ENCODE measurements around the gene OCIAD2. TPM values are rescaled to one million over a fixed set of nuclear protein-coding genes. Genes with fewer than 3 reads are reported as not detected.
"Not testable (repeated sequence)": the region's sequence is repeated elsewhere in the genome, so short reads cannot be mapped to it uniquely, and the experiment has no call there.

Gene OCIAD2
- total RNA-seq, 1 donor from 2014 or later, result 10.4 TPM

DNA sequence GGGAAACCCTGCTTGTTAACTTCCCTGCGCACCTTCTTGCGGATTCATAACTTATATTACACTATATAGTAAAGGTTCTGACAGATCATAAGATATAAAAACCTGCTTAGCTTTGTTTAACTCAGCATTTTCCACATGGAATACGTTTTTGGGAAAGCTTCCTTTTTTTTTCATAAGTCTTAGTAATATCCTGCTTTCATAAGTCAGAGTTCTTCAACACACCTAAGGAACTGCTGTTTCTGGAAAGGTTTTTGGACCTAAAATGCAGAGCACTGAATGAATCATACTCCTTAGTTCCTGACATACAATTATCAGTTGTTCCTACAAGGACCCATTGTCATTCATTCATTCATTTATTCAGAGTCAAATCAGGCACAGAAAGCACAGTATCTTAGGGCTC lies 32.3 kb upstream of the OCIAD2 start:
- no peak overlapping the region for H3K27ac ChIP-seq (ENCODE audit: low read depth, low read length)
- H3K9me3 ChIP-seq (ENCODE audit: control insufficient read depth in 3 of 3, low read length in 3 of 3), result no peaks in the 10 kb centered on the region
- H3K4me3 ChIP-seq (ENCODE audit: low read length in 3 of 3), result no peak overlapping the region
- H3K27me3 ChIP-seq (ENCODE audit: control insufficient read depth in 3 of 3, insufficient read depth in 3 of 3, low read length in 3 of 3), result no peaks in the 10 kb centered on the region
- H3K9ac ChIP-seq (ENCODE audit: low read depth in 1 of 3, low read length in 3 of 3), result no peak overlapping the region
- H3K4me1 ChIP-seq (ENCODE audit: control insufficient read depth in 3 of 3, insufficient read depth in 3 of 3, low read length in 3 of 3), result no peaks in the 10 kb centered on the region
- H3K36me3 ChIP-seq (ENCODE audit: control insufficient read depth in 3 of 3, insufficient read depth in 3 of 3, low read length in 3 of 3), result no peaks in the 10 kb centered on the region

DNA sequence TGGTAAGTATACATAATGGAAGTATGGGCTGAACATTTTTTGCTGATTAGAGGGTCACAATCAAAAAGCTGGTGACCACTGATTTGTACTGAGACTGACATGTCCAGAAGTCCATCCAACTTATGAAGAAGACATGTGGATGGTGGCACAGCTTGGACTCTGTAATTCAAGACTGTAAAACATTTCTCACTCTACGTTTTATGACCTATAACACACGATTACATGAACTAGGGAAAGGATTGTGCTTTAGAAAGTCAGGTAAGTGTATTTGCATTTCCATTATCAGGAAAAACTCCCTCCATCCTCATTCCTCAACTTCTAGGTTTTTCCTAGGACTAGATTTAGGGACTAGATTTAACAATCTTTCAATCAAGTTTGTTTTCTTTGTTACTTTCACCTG lies 30.5 kb upstream of the OCIAD2 start:
- H3K4me1 ChIP-seq (ENCODE audit: control insufficient read depth in 3 of 3, insufficient read depth in 3 of 3, low read length in 3 of 3), result no peaks in the 10 kb centered on the region
- H3K9me3 ChIP-seq (ENCODE audit: control insufficient read depth in 3 of 3, low read length in 3 of 3), result no peaks in the 10 kb centered on the region
- H3K4me3 ChIP-seq (ENCODE audit: low read length in 3 of 3), result no peak overlapping the region
- H3K9ac ChIP-seq (ENCODE audit: low read depth in 1 of 3, low read length in 3 of 3), result no peak overlapping the region
- no peak overlapping the region for H3K27ac ChIP-seq (ENCODE audit: low read depth, low read length)
- H3K36me3 ChIP-seq (ENCODE audit: control insufficient read depth in 3 of 3, insufficient read depth in 3 of 3, low read length in 3 of 3), result no peaks in the 10 kb centered on the region
- H3K27me3 ChIP-seq (ENCODE audit: control insufficient read depth in 3 of 3, insufficient read depth in 3 of 3, low read length in 3 of 3), result no peaks in the 10 kb centered on the region

DNA sequence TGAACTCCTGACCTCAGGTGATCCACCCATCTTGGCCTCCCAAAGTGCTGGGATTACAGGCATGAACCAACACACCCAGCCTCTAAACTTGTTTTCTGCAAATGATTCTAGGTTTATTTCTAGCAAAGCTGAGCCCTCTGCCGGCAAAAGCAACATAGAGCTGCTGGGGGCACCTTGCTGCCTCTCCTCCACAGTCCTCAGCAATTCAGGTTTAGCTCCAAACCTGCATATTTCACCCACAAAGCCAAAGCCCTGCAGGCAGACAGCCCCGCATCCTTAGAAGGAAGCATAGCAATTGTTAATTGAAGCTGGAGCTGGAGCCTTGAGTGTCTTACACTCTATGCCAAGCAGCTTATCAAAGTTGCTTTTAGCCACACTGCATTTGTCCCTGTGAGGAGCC lies 24.9 kb upstream of the OCIAD2 start:
- H3K4me3 ChIP-seq (ENCODE audit: low read length in 3 of 3), result no peak overlapping the region
- H3K27ac ChIP-seq (ENCODE audit: low read depth, low read length), result no peak overlapping the region
- H3K27me3 ChIP-seq (ENCODE audit: control insufficient read depth in 3 of 3, insufficient read depth in 3 of 3, low read length in 3 of 3), result no peaks in the 10 kb centered on the region
- no peak overlapping the region for H3K9ac ChIP-seq (ENCODE audit: low read depth in 1 of 3, low read length in 3 of 3)
- H3K9me3 ChIP-seq (ENCODE audit: control insufficient read depth in 3 of 3, low read length in 3 of 3), result no peaks in the 10 kb centered on the region
- H3K36me3 ChIP-seq (ENCODE audit: control insufficient read depth in 3 of 3, insufficient read depth in 3 of 3, low read length in 3 of 3), result no peaks in the 10 kb centered on the region
- no peaks in the 10 kb centered on the region for H3K4me1 ChIP-seq (ENCODE audit: control insufficient read depth in 3 of 3, insufficient read depth in 3 of 3, low read length in 3 of 3)

DNA sequence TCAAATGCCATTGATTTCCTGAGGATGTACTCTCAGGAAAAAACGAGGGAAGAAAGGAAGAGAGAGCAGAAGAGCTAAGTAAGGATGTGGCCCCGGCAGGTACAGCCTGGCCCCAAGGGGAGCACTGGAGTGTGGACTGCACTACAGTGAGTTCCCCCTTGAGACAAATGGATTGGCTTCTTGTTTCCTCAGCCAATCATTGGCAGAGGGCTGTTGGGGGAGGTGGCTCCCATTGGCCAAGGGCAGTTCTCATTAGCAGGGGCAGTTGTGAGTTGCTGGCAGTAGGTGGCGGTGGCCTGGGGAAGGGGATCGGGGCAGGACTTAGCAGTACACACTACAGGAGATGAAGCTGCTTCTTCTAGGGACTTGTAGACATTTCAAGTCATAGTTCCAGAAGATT lies 24.1 kb upstream of the OCIAD2 start:
- Histone ChIP-seq H3K4me1 (ENCODE audit: control insufficient read depth in 3 of 3, insufficient read depth in 3 of 3, low read length in 3 of 3) (no peaks in the 10 kb centered on the region), H3K9me3 (ENCODE audit: control insufficient read depth in 3 of 3, low read length in 3 of 3) (no peaks in the 10 kb centered on the region), H3K27ac (ENCODE audit: low read depth, low read length) (no peak overlapping the region), H3K27me3 (ENCODE audit: control insufficient read depth in 3 of 3, insufficient read depth in 3 of 3, low read length in 3 of 3) (no peaks in the 10 kb centered on the region), H3K9ac (ENCODE audit: low read depth in 1 of 3, low read length in 3 of 3) (no peak overlapping the region), H3K36me3 (ENCODE audit: control insufficient read depth in 3 of 3, insufficient read depth in 3 of 3, low read length in 3 of 3) (no peaks in the 10 kb centered on the region), H3K4me3 (ENCODE audit: low read length in 3 of 3) (no peak overlapping the region)

DNA sequence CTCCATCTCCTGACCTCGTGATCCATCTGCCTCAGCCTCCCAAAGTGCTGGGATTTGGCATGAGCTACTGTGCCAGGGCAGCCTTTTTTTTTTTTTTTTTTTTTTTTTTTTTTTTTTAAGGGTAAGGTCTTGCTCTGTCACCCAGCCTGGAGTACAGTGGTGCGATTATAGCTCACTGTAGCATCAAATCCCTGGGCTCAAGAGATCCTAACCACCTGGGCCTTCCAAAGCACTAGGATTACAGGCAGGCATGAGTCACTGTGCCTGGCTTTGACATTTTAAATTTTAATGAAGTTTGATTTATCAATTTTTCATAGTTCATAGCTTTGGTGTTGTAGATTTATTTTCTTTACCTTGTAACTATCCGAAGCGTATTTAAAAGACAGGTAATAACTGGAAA lies 17.8 kb upstream of the OCIAD2 start:
- no peaks in the 10 kb centered on the region for H3K4me1 ChIP-seq (ENCODE audit: control insufficient read depth in 3 of 3, insufficient read depth in 3 of 3, low read length in 3 of 3)
- no peak overlapping the region for H3K27ac ChIP-seq (ENCODE audit: low read depth, low read length)
- H3K9ac ChIP-seq (ENCODE audit: low read depth in 1 of 3, low read length in 3 of 3), result no peak overlapping the region
- no peak overlapping the region for H3K4me3 ChIP-seq (ENCODE audit: low read length in 3 of 3)
- no peaks in the 10 kb centered on the region for H3K27me3 ChIP-seq (ENCODE audit: control insufficient read depth in 3 of 3, insufficient read depth in 3 of 3, low read length in 3 of 3)
- no peaks in the 10 kb centered on the region for H3K36me3 ChIP-seq (ENCODE audit: control insufficient read depth in 3 of 3, insufficient read depth in 3 of 3, low read length in 3 of 3)
- no peaks in the 10 kb centered on the region for H3K9me3 ChIP-seq (ENCODE audit: control insufficient read depth in 3 of 3, low read length in 3 of 3)

DNA sequence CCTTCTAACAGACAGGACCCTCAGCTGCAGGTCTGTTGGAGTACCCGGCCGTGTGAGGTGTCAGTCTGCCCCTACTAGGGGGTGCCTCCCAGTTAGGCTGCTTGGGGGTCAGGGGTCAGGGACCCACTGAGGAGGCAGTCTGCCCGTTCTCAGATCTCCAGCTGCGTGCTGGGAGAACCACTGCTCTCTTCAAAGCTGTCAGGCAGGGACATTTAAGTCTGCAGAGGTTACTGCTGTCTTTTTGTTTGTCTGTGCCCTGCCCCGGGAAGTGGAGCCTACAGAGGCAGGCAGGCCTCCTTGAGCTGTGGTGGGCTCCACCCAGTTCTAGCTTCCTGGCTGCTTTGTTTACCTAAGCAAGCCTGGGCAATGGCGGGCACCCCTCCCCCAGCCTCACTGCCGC lies 16.5 kb upstream of the OCIAD2 start:
- H3K4me1 ChIP-seq (ENCODE audit: control insufficient read depth in 3 of 3, insufficient read depth in 3 of 3, low read length in 3 of 3); H3K4me3 ChIP-seq (ENCODE audit: low read length in 3 of 3); H3K9me3 ChIP-seq (ENCODE audit: control insufficient read depth in 3 of 3, low read length in 3 of 3); H3K9ac ChIP-seq (ENCODE audit: low read depth in 1 of 3, low read length in 3 of 3); H3K27me3 ChIP-seq (ENCODE audit: control insufficient read depth in 3 of 3, insufficient read depth in 3 of 3, low read length in 3 of 3); H3K27ac ChIP-seq (ENCODE audit: low read depth, low read length); H3K36me3 ChIP-seq (ENCODE audit: control insufficient read depth in 3 of 3, insufficient read depth in 3 of 3, low read length in 3 of 3): not testable (repeated sequence)

DNA sequence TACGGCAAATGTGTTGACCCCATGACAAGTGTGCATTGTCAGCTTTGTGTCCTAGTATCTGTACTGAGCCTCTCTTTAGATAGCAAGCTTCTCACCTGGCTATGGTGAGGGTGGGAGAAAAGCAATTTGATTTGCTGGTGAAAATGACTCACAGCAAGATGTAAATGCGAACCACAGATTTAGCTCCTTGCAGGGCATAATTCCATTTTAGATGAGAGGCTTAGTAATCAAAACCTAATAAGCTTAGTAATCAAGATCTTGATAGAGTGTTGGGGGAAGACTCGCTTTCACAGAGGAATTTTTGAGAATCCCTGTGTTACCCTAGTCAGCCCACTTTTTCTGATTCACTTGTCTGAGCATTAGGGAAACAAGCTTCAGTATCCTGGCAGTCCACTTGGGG lies 7.7 kb upstream of the OCIAD2 start:
- Histone ChIP-seq H3K4me1 (ENCODE audit: control insufficient read depth in 3 of 3, insufficient read depth in 3 of 3, low read length in 3 of 3) (no peaks in the 10 kb centered on the region), H3K4me3 (ENCODE audit: low read length in 3 of 3) (no peak overlapping the region), H3K27me3 (ENCODE audit: control insufficient read depth in 3 of 3, insufficient read depth in 3 of 3, low read length in 3 of 3) (no peaks in the 10 kb centered on the region), H3K36me3 (ENCODE audit: control insufficient read depth in 3 of 3, insufficient read depth in 3 of 3, low read length in 3 of 3) (no peaks in the 10 kb centered on the region), H3K9ac (ENCODE audit: low read depth in 1 of 3, low read length in 3 of 3) (no peak overlapping the region), H3K27ac (ENCODE audit: low read depth, low read length) (no peak overlapping the region), H3K9me3 (ENCODE audit: control insufficient read depth in 3 of 3, low read length in 3 of 3) (no peaks in the 10 kb centered on the region)

DNA sequence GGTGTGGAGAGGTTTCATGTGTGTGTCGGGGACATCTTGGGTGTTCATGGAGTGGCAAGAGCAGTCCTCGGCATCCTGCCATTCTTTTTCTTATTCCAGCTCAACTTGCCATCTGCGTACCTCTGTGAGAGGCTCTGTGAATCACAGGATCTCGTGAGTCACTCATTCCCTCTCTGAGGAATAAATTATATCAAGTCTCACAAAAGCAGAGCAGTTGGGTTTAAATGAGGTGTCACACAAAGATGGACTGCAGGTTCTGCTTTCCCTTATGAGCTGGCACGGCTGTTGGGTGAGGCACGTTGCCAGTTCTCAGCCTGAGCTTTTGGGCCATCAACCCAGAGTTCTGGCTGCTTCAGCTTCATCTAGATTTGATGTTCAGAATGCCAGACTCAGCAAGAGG lies 6.8 kb upstream of the OCIAD2 start:
- H3K4me1 ChIP-seq (ENCODE audit: control insufficient read depth in 3 of 3, insufficient read depth in 3 of 3, low read length in 3 of 3), result no peaks in the 10 kb centered on the region
- H3K36me3 ChIP-seq (ENCODE audit: control insufficient read depth in 3 of 3, insufficient read depth in 3 of 3, low read length in 3 of 3), result no peaks in the 10 kb centered on the region
- no peak overlapping the region for H3K4me3 ChIP-seq (ENCODE audit: low read length in 3 of 3)
- H3K9ac ChIP-seq (ENCODE audit: low read depth in 1 of 3, low read length in 3 of 3), result no peak overlapping the region
- H3K27me3 ChIP-seq (ENCODE audit: control insufficient read depth in 3 of 3, insufficient read depth in 3 of 3, low read length in 3 of 3), result no peaks in the 10 kb centered on the region
- H3K9me3 ChIP-seq (ENCODE audit: control insufficient read depth in 3 of 3, low read length in 3 of 3), result no peaks in the 10 kb centered on the region
- H3K27ac ChIP-seq (ENCODE audit: low read depth, low read length), result no peak overlapping the region

DNA sequence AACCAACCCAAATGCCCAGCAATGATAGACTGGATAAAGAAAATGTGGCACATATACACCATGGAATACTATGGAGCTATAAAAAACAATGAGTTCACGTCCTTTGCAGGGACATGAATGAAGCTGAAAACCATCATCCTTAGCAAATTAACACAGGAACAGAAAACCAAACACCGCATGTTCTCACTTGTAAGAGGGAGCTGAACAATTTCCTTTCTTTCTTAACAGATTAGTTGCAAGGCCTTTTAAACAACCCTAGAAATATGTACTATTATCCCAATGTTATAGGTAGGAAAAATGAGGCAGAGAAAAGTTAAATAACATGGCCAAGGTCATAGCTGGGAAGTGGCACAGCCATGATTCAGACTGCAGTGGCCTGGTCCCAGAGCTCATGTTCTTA lies 5.8 kb upstream of the OCIAD2 start:
- Histone ChIP-seq H3K9me3 (ENCODE audit: control insufficient read depth in 3 of 3, low read length in 3 of 3) (no peaks in the 10 kb centered on the region), H3K9ac (ENCODE audit: low read depth in 1 of 3, low read length in 3 of 3) (no peak overlapping the region), H3K4me3 (ENCODE audit: low read length in 3 of 3) (no peak overlapping the region), H3K4me1 (ENCODE audit: control insufficient read depth in 3 of 3, insufficient read depth in 3 of 3, low read length in 3 of 3) (no peaks in the 10 kb centered on the region), H3K27ac (ENCODE audit: low read depth, low read length) (no peak overlapping the region), H3K36me3 (ENCODE audit: control insufficient read depth in 3 of 3, insufficient read depth in 3 of 3, low read length in 3 of 3) (no peaks in the 10 kb centered on the region), H3K27me3 (ENCODE audit: control insufficient read depth in 3 of 3, insufficient read depth in 3 of 3, low read length in 3 of 3) (no peaks in the 10 kb centered on the region)

DNA sequence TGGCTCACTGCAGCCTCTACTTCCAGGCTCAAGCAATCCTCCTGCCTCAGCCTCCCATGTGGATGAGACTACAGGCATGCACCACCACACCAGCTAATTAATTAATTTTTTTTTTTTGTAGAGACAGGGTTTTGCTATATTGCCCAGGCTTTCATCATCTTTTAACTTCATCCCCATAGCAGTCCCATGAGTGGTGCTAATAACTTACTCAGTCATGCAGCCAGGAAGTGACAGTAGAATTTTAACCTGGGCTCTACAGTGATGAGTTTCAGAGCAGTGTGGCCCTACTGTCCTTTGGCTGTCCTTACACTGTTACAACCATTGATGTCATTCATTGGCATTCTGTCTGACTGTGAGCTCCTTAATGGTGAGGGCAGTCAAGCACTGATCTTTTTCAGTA lies 3.9 kb upstream of the OCIAD2 start:
- H3K4me1 ChIP-seq (ENCODE audit: control insufficient read depth in 3 of 3, insufficient read depth in 3 of 3, low read length in 3 of 3), result peaks cover 3 to 6% (median 4%) of the 10 kb centered on the region in 3 donors
- no peak overlapping the region for H3K4me3 ChIP-seq (ENCODE audit: low read length in 3 of 3)
- no peak overlapping the region for H3K27ac ChIP-seq (ENCODE audit: low read depth, low read length)
- no peaks in the 10 kb centered on the region for H3K9me3 ChIP-seq (ENCODE audit: control insufficient read depth in 3 of 3, low read length in 3 of 3)
- H3K9ac ChIP-seq (ENCODE audit: low read depth in 1 of 3, low read length in 3 of 3), result no peak overlapping the region
- peaks cover 0 to 10% (median 9%) of the 10 kb centered on the region in 3 donors for H3K27me3 ChIP-seq (ENCODE audit: control insufficient read depth in 3 of 3, insufficient read depth in 3 of 3, low read length in 3 of 3)
- H3K36me3 ChIP-seq (ENCODE audit: control insufficient read depth in 3 of 3, insufficient read depth in 3 of 3, low read length in 3 of 3), result no peaks in the 10 kb centered on the region

DNA sequence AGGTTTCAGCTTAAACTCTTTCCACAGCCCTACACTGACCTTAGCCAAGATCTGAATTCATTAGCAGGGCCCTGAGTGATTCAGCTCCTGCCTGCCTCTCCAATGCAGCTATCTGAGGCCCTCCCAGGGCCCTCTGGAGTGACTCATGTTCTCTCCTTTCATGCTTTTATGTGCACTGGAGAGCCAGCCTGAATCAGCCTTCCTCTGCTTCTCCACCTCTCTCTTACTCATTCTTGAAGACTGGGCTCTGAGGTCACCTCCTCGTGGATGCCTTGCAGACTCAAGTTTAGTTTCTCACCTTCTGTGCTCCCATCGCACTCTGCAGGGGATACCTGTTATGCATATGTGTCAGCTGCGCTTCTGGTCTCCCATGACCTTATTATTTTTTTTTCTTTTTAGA lies 3.1 kb upstream of the OCIAD2 start:
- H3K9ac ChIP-seq (ENCODE audit: low read depth in 1 of 3, low read length in 3 of 3), result no peak overlapping the region
- peaks cover 3 to 6% (median 4%) of the 10 kb centered on the region in 3 donors for H3K4me1 ChIP-seq (ENCODE audit: control insufficient read depth in 3 of 3, insufficient read depth in 3 of 3, low read length in 3 of 3)
- peaks cover 0 to 12% (median 9%) of the 10 kb centered on the region in 3 donors for H3K27me3 ChIP-seq (ENCODE audit: control insufficient read depth in 3 of 3, insufficient read depth in 3 of 3, low read length in 3 of 3)
- H3K9me3 ChIP-seq (ENCODE audit: control insufficient read depth in 3 of 3, low read length in 3 of 3), result no peaks in the 10 kb centered on the region
- H3K36me3 ChIP-seq (ENCODE audit: control insufficient read depth in 3 of 3, insufficient read depth in 3 of 3, low read length in 3 of 3), result no peaks in the 10 kb centered on the region
- no peak overlapping the region for H3K27ac ChIP-seq (ENCODE audit: low read depth, low read length)
- no peak overlapping the region for H3K4me3 ChIP-seq (ENCODE audit: low read length in 3 of 3)
